ENCODE measurements around the gene VGLL4.

DNA sequence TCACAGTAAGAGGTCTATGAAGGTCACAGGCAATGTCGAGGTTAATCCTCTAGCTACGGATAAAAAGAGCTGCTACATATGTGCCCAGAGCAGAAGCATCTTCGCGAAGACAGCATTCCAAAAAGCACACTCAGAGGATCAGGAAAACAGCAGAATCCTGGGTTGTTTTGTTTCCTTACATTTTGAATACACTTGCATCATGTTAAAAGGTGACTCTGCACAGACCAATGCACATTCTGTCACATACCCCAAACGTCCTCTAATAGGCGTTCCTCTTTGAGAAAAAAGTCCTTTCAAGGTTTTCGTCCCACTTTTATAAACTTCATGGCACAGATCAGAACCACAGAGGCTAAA is 52.7 kb downstream of the VGLL4 start:
- TF ChIP-seq, protein P1, sequence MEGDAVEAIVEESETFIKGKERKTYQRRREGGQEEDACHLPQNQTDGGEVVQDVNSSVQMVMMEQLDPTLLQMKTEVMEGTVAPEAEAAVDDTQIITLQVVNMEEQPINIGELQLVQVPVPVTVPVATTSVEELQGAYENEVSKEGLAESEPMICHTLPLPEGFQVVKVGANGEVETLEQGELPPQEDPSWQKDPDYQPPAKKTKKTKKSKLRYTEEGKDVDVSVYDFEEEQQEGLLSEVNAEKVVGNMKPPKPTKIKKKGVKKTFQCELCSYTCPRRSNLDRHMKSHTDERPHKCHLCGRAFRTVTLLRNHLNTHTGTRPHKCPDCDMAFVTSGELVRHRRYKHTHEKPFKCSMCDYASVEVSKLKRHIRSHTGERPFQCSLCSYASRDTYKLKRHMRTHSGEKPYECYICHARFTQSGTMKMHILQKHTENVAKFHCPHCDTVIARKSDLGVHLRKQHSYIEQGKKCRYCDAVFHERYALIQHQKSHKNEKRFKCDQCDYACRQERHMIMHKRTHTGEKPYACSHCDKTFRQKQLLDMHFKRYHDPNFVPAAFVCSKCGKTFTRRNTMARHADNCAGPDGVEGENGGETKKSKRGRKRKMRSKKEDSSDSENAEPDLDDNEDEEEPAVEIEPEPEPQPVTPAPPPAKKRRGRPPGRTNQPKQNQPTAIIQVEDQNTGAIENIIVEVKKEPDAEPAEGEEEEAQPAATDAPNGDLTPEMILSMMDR (conservative IDR thresholded peaks at IDR 0.05 in 1 of 2, IDR thresholded peaks at IDR 0.05 in 1 of 2; ENCODE audit: extremely low read depth in 1 of 2, insufficient read depth in 1 of 2, low read depth in 1 of 2, low read length in 2 of 2): no peak
- no peak for TF ChIP-seq EZH2 (IDR thresholded peaks at IDR 0.05; ENCODE audit: borderline replicate concordance, low read length)

All from mammary epithelial cell (primary cell).